GM19328 (cell line): ENCODE data around the gene TMPRSS4.

Experiments
- ATAC-seq: cut with Tn5 transposase; IDR thresholded peaks from one replicate; pipeline ENCODE4 v1.9.1; 2021; ENCODE audit warnings: mild to moderate bottlenecking, moderate library complexity; ENCODE audit not compliant: unreplicated experiment

Gene TMPRSS4

DNA sequence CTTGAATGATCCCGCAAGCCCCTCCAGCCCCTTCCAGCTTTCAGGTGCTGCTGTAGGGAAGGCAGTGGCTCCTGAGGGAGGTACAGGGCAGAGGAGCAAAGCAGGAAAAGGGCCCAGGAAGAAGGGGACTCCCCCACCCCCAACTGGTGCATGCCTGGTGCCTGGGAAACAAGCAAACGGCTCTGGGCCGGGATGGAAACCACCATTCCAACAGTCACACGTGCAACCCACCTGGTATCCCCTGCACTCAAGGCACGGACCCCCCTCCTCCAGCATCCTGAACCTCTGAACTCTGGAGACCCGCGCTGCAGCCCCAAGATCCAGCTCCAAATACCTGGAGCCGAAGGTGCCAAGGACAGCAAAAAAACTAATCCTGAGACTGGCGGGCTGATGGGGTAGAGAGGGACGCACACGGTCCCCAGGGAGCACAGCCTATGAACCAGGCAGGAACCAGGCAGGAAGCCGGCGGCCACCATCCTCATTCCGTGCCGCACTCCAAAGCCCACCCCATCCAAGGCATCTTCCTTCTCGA is 75.2 kb downstream of the TMPRSS4 start:
- ATAC-seq: no peak

DNA sequence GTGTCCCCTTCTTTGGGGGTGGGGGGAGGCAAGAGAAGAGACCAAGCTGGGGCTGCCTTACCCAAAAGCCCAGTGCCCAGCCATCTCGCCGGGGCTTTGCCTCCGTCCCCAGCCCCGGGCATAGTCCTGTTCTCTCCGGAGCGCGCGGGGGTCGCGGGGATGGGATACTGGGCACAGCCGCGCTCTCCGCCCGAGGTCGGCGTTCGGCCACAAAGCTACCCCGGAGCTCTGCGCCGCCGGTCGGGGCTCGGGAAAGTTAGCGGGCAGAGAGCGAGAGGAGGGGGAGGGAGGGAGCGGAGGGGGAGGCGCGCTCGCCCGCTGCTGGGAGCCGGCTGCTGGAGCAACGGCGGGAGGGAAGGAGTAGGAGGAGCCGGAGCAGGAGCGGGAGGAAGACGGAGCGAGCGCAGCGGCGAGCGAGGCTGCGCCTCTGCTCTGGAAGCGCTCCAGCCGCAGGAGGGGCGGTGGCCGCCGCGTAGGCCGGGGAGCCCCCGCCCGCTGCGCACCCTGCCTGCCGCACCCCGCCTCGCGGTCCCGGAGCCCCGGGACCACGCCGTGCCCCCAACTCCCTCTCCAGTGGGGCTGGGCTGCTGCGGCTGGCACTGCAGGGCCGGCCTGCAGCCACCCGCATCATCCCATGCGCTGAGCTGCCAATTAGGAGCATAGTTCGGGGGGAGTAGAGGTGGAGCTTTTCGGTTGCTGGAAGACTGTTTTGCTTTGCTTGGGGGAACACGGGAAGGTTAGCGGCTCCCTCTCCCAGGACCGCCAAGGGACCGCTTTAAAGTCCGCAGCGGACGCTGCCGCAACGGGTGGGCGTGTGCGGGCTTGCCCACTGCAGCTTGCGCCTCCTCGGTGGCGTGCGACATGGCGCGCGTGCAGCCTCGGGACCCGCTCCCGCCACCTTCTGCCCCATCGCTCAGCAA is 75.9 kb downstream of the TMPRSS4 start, which contains the start of gene SCN4B:
Gene SCN4B (minus strand): TSS at position 272 of the 920 bp plus-strand sequence. CDS start 150 bp downstream, at position 122.
- ATAC-seq: no peak

DNA sequence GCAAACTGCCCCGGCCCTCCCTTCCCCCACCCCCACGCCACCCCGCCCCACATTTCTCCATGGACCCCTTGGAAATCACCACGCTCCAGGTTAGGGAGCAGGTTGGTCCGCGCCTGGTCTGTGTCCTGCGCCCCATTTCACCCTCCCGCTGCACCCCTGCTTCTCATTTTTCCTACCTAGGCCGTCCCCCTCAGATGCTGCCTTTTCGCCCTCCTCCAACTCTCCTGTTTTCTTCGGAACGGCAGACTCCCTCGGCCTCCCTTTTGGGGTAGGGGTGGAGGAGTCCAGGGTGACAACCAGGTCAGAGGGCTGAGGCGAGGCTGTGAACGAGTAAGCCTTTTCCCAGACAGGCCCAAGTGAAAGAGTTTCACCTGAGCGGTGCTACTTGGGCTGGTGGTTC is 76.6 kb downstream of the TMPRSS4 start:
- ATAC-seq: no peak

DNA sequence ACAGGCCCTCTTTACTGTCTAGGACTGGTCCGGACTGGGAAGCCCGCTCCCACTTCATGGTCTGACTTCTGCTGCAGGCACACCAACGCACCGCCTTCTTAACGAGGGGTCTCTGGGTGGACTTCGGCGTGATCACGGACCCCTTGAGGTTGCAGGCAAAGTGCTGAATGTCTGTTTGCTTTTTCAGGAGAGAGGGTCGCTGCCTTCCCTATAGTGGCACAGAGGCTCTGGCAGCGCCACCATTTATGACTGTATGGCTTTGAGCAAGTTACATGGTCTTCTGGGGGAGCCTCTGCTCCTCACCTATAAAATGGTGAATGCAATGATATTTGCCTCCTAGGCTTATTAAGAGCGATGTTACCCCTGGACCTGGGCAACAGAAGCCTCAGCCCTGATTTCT is 77.1 kb downstream of the TMPRSS4 start:
- no peak for ATAC-seq

DNA sequence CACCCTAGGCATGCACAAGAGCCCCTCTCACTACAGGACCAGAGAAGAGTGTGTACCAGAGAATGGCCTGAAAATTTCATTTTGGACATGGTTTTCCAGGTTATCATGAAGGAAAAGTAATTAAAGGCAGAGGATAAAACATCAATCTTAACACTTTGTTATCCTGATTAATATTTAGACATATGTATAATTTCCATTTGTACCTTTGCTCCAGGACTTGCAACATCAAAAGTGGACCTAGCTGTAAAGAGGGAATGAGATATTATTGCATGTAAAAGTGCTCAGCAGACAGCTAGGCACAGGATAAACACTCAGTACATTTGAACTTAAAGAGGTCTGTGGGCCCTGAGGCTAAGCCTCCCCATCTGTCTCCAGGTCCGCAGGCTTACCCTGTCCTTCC is 77.8 kb downstream of the TMPRSS4 start:
- ATAC-seq: no peak

DNA sequence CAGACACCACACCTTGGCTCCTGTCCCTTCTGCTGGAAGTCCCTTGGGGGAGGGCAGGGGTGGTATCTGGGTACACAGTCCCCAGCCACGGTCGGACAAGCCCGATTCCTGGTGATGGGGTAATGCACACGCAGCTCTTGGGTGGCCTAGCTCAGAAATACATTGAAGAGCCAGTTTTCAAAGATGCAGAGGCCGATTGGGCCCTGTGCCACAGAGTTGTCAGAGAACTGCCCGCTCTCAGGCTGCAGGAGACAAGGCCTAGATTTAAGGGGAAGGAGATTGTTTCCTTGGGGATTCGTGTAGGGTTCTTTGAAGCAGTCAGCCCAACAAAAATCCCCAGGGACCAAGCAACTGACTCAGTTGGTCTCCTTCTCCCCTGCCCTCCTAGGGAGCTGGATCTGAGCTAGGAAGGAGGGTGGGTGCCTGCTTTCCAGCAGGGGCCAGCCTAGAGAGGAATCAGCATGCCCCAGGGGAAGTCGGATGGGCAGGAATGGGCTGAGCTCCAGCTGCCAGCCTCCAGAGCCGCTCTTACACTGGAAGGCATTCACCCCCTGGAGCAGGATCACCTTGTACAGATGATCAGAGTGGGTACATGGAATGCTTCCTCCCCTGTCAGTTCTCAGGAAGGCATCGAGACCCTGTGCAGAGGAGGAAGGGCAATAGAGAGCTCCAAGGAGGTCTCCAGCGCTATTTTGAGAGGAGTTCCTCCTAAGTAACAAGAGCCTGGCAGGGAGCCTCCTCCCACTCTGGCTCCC is 79.1 kb downstream of the TMPRSS4 start:
- no peak for ATAC-seq

DNA sequence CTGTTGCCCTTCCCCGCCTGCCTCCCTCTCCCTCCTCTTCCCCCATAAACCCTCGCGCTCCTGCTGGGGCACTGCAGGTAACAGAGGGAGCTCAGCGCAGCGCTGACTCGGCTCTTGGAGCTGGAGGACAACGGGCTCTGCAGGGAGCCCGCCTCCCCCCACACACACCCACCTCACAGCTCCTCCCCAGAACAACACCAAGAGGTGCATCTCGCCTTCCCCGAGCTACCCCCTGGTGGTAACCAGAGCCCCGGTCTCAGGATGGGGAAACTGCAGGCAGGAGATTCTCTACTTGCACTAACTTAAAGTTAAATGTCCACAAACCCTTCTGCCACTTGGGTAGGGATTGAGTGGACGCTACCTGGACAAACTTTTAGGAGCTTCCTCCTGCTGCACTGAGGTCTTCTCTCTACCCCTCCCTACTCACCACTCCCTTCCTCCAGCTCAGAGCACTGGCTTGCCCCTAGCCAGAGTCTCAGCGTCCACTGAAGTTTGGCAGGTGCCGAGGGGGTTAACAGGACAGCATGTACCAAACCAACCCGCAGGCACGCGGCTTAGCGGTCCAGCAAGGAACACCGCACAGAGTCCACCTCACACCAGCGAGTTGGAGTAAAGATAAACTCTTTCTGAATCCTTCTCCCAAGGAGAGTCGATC is 79.8 kb downstream of the TMPRSS4 start:
- ATAC-seq: no peak

DNA sequence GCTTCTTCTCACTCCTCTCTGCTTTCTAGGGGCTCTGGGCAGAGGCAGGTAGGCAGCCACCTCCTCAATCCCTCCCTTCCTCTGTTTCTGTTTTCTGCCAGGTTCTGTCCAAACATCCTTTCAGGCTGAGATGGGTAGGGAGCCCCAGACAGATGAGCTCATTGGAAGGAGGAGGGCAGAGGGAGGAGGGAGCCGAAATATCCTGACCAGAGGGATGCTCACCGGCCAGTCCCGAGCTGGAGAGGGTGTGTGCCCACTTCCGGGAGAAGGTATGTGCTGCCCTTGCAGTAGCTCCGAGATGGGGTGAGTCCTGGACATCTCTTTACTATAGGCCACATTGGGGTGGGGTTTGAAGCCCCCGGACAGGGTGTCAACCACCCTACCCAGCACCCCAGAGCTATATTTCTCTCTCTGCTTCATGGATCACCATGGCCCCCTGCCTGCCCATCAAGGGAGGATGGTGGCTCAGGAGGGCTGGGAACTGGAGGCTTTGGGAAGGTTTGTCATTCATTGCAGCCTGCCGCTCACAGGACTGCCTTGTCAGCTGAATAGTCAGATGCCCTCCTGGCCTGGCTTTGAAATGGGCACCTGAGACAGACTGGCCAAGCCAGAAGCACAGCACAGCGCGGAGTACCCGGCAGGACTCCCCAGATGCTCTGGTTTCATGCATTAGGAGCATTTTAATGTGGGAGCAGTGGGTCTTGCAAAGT is 80.5 kb downstream of the TMPRSS4 start:
- ATAC-seq: no peak

DNA sequence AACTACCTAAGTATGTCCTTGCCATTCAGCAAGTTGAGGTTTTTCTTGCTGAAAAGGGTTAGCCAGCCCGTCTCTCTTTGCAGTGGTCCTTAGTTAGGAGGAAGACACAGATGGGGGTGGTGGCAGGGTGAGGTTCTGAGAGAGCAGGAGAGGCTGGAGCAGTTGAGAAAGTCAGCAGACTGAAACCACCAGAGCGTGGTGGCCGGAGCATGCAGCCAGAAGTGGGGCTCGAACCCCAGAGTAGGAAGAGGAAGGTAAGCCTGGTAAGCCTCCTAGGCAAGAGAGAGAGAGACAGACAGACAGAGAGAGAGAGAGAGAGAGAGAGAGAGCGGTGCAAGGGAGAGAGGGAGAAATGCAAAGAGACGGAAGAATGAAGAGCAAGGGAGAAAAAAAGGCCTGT is 84.9 kb downstream of the TMPRSS4 start:
- no peak for ATAC-seq

DNA sequence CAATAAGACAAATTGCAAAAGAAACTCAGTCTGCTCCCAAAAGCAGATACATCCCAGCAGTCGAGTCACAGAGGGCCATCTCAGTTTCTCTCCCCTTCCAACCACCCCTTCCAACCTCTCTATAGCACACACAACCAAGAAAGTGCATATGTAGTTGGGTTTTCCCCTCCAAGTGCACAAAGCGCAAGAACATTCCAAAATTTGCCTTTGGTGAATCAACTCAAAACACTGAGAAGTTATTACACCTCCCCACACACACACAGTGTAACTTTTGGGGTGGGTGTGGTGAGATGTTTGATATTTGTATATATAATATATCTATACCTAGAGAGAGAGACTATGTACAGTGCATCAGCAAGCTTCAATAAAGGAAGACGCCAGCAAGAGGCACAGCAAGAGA is 86.0 kb downstream of the TMPRSS4 start:
- ATAC-seq: no peak

DNA sequence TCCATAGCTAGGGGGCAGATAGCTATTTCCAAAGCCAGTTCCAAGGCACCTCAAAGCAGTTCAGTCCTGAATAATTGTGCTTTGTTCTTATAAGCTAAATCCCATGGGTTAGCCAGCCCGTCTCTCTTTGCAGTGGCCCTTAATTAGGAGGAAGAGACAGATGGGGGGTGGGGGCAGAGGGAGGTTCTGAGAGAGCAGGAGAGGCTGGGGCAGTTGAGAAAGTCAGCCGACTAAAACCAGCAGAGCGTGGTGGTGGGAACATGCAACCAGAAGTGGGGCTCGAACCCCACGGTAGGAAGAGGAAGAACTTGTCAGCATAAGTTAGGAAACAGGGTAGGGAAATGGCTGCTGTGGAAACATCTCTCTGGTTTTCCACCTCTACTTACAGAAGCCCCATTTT is 86.6 kb downstream of the TMPRSS4 start:
- ATAC-seq: no peak

DNA sequence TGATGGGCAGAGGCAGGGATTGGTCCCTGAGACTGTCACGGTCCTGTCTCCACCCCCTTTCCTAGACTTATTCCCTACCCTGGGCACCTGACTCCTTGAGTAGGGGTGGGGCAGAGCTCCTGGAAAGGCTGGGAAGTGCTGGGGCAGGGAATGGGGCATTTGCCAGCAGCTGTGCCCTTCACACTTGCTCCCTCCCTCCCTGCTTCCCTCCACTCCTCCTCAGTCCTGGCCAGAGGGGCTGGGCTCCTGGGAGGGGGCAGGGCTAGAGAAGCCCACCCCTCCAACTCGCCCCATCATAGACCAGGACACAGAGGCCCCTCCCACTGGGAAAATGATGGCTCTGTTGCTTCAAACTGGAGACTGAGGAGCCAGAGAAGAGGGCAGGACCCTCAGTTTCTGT is 88.0 kb downstream of the TMPRSS4 start:
- no peak for ATAC-seq

DNA sequence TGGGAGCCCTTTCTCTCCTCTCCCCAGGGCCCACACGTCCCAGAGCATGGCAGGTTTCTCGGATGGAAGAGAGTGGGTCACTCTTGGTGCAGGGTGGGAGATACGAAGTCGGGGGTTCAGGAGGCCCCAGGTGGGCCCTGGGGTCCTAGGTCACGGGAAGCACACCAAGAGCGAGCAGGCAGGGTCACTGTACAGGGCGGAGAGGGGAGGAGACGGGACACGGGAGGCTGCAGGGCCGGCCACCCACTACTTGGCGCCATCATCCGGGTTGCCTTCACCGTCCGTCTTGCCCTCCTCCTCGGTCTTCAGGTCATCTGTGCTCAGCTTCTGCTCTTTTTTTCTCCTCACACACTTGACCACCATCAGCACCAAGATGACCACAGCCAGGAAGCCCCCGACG is 89.8 kb downstream of the TMPRSS4 start:
- no peak for ATAC-seq

DNA sequence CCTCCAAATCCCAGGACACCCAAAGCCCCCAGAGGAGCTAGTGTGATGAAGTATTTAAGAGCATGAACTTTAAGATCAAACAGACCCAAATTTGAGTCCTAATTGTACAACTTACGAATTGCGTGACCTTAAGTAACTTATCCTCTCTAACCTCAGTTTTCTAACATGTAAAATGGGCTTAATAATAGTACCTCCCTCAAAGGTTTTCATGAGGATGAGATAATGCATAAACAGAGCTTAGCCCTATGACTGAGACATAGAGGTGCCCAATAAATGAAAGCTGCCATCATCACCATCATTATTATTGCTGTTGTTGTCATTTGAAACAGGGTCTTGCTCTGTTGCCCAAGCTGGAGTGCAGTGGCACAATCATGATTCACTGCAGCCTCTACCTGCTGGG is 90.4 kb downstream of the TMPRSS4 start:
- ATAC-seq: no peak

DNA sequence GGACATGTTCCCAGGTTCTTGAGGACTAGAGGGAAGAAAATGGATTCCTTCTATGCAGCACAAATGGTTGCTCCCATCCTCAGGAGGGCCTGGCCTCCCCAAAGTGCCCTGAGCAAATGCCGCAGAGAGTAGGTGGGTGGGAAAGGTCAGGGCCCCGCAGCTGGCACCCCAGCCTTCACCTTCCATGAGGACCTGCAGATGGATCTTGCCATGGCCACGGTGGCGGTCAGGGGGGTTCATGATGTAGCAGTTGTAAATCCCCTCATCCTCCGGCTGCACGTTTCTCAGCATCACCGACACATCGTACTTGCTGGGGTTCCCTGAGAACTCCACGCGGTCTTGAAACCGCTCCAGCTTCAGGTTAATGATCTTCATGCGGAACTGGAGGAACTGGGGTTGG is 91.0 kb downstream of the TMPRSS4 start:
- no peak for ATAC-seq

DNA sequence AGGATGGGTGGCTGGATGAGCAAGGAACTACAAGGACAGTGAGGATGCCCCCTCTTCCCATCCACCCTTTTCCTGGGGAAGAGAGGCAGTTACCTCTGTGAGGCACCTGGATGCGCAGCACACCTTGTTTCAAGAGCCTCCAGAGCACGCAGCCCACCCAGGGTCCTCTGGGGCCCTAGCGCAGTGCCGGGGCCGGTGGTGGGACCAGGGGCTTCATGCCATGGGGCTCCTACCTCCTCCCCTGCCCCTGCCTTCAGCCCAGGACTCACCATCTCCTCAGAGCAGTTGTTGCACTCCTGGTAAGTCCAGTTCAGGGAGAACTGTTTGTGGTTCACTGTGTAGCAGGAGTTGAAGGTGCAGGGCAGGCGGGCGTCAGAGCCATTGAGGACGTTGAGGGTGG is 91.4 kb downstream of the TMPRSS4 start:
- no peak for ATAC-seq

DNA sequence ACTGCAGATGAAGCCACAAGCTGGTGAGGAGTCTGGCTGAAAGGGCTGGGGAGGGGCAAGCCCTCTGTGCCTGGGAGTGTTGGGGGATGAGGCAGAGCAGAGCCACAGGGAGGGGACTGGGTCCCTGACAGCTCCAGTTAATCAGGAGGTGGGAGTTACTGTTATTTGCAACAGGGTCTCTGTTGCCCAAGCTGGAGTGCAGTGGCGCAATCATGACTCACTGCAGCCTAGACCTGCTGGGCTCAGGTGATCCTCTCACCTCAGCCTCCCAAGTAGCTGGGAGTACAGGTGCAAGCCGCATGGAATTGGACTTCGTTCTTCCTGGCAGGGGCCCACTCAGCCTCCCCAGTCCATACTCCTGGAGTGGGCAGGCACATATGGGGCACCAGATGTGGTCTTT is 91.9 kb downstream of the TMPRSS4 start:
- no peak for ATAC-seq

DNA sequence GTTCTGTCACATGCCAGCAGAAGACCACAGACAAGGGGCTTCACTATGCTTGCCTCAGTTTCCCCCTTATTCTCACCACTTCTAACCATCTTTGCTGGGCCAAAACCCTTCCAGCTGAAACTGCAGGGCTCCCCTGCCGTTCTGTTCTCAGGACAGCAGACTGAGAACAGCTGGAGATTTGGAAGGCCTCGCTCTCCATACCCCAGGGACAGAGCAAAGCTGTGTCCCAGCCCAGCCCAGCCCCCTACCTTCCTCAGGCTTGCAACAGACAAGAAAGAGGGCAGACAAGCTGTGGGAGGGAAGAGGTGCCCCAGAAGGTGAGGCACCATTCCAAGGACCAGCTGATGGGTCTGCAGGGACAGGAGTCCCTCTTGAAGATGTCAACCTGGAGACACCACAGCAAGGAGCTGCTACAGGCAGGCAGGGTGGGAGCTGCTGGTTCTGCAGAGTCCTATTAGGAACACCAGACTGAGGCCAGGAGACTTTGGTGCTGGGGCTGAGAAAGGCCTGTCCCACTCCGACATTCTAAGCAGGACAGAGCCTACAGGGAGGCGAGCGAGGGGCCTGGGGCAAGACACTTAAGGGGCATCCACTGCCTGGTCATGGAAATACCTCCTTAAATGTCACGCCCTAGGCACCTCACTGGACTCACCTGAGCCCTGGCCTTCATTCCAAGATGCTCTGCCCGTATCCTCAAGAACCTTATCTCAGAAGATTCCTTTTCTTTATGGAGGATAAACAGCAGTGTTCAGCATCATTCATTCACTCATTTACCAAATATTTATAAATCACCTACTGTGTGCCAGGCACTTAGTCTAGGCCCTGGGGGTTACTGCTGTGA is 92.6 kb downstream of the TMPRSS4 start:
- ATAC-seq: no peak

DNA sequence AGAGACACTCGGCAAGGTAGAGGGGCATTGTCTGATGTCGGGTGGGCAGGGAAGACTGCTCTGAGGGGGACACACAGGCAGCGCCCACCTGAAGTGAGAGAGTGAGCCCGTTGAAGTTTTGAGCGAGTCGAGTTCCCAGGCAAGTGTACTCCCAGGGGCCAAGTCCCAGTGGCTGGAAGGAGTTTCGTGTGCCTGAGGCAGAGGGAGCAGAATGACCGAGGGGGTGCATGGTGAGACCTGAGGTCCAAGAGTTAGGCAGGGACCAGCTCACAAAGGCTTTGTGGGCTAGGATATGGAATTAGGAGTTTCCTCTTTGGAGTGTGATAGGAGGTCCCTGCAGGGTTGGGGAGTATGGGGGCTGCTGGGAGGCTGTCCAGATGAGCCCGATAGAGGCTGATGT is 93.4 kb downstream of the TMPRSS4 start:
- no peak for ATAC-seq

DNA sequence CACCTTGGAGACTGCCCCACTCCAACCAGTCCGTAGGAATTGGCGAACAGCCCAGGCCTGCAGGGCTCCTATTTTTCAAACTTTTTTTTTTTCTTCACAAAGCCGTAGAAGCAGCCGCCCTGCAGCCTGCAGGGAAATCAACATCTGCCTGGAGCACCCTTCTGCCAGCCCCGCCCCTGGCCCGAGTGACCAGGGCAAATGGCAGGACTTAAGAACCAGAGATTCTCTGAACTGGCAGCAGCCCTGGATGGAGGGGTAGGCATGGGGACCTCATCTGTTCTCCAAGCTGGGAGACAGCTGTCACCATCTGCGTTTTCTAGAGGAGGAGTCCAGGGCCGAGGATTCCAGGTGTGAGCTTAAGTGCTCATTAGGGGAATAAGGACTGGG is 94.0 kb downstream of the TMPRSS4 start:
- no peak for ATAC-seq
